Measurements from ENCODE around the gene DGKH.

DNA sequence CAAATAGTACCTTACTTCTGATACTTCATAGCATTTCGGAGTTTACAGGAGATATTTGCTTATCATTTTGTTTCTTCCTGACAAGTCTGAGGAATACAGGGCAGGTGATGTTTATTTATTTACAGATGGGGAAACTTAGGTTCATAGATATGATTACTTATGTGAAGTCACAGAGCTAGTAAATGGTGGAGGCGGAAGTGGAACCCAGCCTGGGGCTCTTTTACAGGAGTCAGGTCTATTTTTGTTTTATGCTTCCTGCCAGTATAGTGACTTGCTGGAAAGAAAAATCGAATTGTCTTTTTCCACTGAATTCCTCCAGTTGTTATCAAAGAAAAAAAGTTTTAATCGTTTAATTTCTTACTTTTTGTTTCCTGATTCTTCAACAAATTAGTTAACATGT, 66.5 kb downstream of the DGKH start:
- TF ChIP-seq, protein P1, sequence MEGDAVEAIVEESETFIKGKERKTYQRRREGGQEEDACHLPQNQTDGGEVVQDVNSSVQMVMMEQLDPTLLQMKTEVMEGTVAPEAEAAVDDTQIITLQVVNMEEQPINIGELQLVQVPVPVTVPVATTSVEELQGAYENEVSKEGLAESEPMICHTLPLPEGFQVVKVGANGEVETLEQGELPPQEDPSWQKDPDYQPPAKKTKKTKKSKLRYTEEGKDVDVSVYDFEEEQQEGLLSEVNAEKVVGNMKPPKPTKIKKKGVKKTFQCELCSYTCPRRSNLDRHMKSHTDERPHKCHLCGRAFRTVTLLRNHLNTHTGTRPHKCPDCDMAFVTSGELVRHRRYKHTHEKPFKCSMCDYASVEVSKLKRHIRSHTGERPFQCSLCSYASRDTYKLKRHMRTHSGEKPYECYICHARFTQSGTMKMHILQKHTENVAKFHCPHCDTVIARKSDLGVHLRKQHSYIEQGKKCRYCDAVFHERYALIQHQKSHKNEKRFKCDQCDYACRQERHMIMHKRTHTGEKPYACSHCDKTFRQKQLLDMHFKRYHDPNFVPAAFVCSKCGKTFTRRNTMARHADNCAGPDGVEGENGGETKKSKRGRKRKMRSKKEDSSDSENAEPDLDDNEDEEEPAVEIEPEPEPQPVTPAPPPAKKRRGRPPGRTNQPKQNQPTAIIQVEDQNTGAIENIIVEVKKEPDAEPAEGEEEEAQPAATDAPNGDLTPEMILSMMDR (IDR thresholded peaks at IDR 0.05; ENCODE audit: low read depth, low read length), result no peak
- no peak for TF ChIP-seq EZH2phosphoT487 (IDR thresholded peaks at IDR 0.05; ENCODE audit: low read depth)
